ENCODE results near the gene GLYATL1.
"Not testable (repeated sequence)": the region's sequence is repeated elsewhere in the genome, so short reads cannot be mapped to it uniquely, and the experiment has no call there.

Gene GLYATL1

DNA sequence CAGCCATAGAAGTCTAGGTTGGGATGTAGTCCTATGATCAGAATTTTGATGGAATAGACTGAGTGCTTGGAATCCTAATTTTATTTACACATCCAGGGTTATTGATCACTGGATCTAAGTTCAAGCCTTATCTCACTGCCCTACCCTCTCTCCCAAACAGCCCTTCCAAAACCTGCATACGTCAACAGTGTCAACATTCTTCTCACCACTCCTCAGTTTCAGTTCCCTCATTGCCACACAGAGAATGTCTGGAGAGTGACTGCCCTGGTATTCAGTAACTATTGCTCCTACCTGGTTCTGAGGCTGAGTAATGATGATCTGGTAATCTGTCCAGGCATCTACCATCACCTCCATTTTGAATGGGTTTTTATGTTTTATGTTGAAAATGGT lies 60.0 kb downstream of the GLYATL1 start:
- no peak for DNase-seq

DNA sequence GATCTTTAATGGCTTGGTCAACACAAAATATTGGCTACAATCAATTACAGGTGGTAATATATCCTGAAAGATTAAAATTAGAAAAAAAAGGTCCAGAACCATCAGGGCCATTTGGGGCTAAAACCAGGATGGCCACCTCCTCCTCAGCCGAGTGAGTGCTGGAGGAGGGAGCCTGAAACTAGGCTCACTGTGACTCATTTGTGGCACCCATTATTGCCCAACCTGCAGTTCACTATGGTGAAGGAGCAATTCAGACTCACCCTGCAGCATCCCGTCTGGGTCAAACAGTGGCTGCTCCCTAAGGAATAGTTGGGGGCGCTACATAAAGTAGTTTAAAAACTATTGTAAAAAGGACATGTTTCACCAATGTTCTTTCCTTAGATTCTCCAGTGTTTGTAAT lies 60.7 kb downstream of the GLYATL1 start:
- DNase-seq = no peak

GRCh38 chr11:59002006-59002405 lies 62.7 kb downstream of the GLYATL1 start:
- DNase-seq = not testable (repeated sequence)

Measured in activated effector memory CD4-positive, alpha-beta T cell treated with Interleukin-2 at 50 U/mL for 16 hours (primary cell).